KBM-7 (cell line): ENCODE results near the gene CCDC80.
A peak's percentile ranks its signal among the peaks of the same experiment; 100 is the strongest.
"Not testable (repeated sequence)": the region's sequence is repeated elsewhere in the genome, so short reads cannot be mapped to it uniquely, and the experiment has no call there.

Experiments
- DNase-seq: peaks from one replicate; pipeline ENCODE4 v3.0.0-alpha.2; 2015
- in situ Hi-C: fragments of 300-500 bp; cut with MboI; formaldehyde crosslinking; loops from 2 replicates; pipeline ENCODE4 v1.14.3; 2020; ENCODE audit warnings: low sequenced_read_pairs, low pct_unique_long_range_greater_than_20kb, mixed read lengths

Gene CCDC80

GRCh38 chr3:112670824-112671223, 29.9 kb upstream of the CCDC80 start:
- no peak for DNase-seq
- in situ Hi-C loops: no loop called here

- in situ Hi-C loops: no loop called here
- no peak for DNase-seq
Observed at GRCh38 chr3:112667599-112667998, 26.7 kb upstream of the CCDC80 start.

GRCh38 chr3:112665009-112665408, 24.1 kb upstream of the CCDC80 start:
- in situ Hi-C loops, DNase-seq: not testable (repeated sequence)

GRCh38 chr3:112656043-112656442, 15.1 kb upstream of the CCDC80 start:
- no peak for DNase-seq
- in situ Hi-C loops: no loop called here

- no peak for DNase-seq
Observed at GRCh38 chr3:112654979-112655378, 14.0 kb upstream of the CCDC80 start.

GRCh38 chr3:112654492-112654891, 13.5 kb upstream of the CCDC80 start:
- in situ Hi-C loops: no loop called here

More at GRCh38 chr3:112654979-112655378, 14.0 kb upstream of the CCDC80 start:
- in situ Hi-C loops: no loop called here

GRCh38 chr3:112653881-112654300, 12.9 kb upstream of the CCDC80 start:
- in situ Hi-C loops: no loop called here
- DNase-seq: no peak

More at GRCh38 chr3:112654492-112654891, 13.5 kb upstream of the CCDC80 start:
- no peak for DNase-seq

- in situ Hi-C loops: no loop called here
- no peak for DNase-seq
Observed at GRCh38 chr3:112653209-112653871, 12.4 kb upstream of the CCDC80 start.

- in situ Hi-C loops: no loop called here
- DNase-seq: no peak
Observed at GRCh38 chr3:112651516-112651915, 10.6 kb upstream of the CCDC80 start.

- DNase-seq: no peak
- in situ Hi-C loops: no loop called here
Observed at GRCh38 chr3:112651071-112651470, 10.1 kb upstream of the CCDC80 start.

GRCh38 chr3:112650482-112650881, 9.5 kb upstream of the CCDC80 start:
- DNase-seq: no peak
- in situ Hi-C loops: no loop called here

- in situ Hi-C loops: no loop called here
- no peak for DNase-seq
Observed at GRCh38 chr3:112649478-112649735, 8.5 kb upstream of the CCDC80 start.

GRCh38 chr3:112647122-112647521, 6.2 kb upstream of the CCDC80 start:
- DNase-seq: no peak
- in situ Hi-C loops: no loop called here

- DNase-seq: no peak
- in situ Hi-C loops: no loop called here
Observed at GRCh38 chr3:112646623-112647022, 5.7 kb upstream of the CCDC80 start.

GRCh38 chr3:112644453-112644852, 3.5 kb upstream of the CCDC80 start:
- in situ Hi-C loops: no loop called here
- DNase-seq: no peak

- DNase-seq: no peak
- in situ Hi-C loops: no loop called here
Observed at GRCh38 chr3:112643621-112644240, 2.8 kb upstream of the CCDC80 start.

GRCh38 chr3:112642912-112643506, 2.1 kb upstream of the CCDC80 start:
- peak; percentile 84 for DNase-seq
- in situ Hi-C loops: no loop called here

- no peak for DNase-seq
- in situ Hi-C loops: no loop called here
Observed at GRCh38 chr3:112640276-112640929, 540 bp downstream of the CCDC80 start.

- in situ Hi-C loops: no loop called here
- no peak for DNase-seq
Observed at GRCh38 chr3:112639455-112640225, 1.3 kb downstream of the CCDC80 start.
